Measurements from ENCODE around the gene CA10.

GRCh38 chr17:52145476-52145875 is 13.0 kb downstream of the CA10 start:
- TF ChIP-seq POLR2A (IDR thresholded peaks at IDR 0.05) = no peak
- no peak for TF ChIP-seq CTCF (IDR thresholded peaks at IDR 0.05)
- TF ChIP-seq EP300 (IDR thresholded peaks at IDR 0.05) = no peak
- no peak for TF ChIP-seq POLR2AphosphoS5 (IDR thresholded peaks at IDR 0.05)

Data from gastroesophageal sphincter (tissue), 3 donors.